HL-60 (cell line): ENCODE measurements around the gene TMEM143.

Source experiments
- DNase-seq, 2 experiments: peaks; one replicate each; pipeline ENCODE4 v3.0.0-alpha.2; 2010 to 2020; ENCODE audit warnings: low read depth in 1 of 2, low spot score in 1 of 2
- H3K27ac ChIP-seq: fragments of 250-450 bp; sonication (Bioruptor Pico); replicated peaks from 2 replicates; pipeline ENCODE4 v1.5.1; 2020; ENCODE audit warnings: mild to moderate bottlenecking, moderate library complexity
- H3K27me3 ChIP-seq: fragments of 250-450 bp; sonication (Bioruptor Pico); 2 replicates; pipeline ENCODE4 v1.5.1; 2021; ENCODE audit warnings: mild to moderate bottlenecking, moderate library complexity; ENCODE audit not compliant: insufficient read depth, poor library complexity, severe bottlenecking
- H3K4me3 ChIP-seq: replicated peaks from 2 replicates; pipeline ENCODE4 v1.5.1; 2011; ENCODE audit warnings: mild to moderate bottlenecking, control low read depth, low read length; ENCODE audit not compliant: insufficient read depth
- CTCF ChIP-seq: IDR thresholded peaks from one replicate; pipeline ENCODE4 v1.5.1; 2011; ENCODE audit warnings: low read length, control low read depth, inconsistent platforms; ENCODE audit not compliant: insufficient read depth
- GABPA ChIP-seq: IDR thresholded peaks from 2 replicates; pipeline ENCODE4 v1.6.1; 2012; ENCODE audit warnings: low read depth
- POLR2AphosphoS5 ChIP-seq: IDR thresholded peaks from 2 replicates; pipeline ENCODE4 v1.6.1; 2012; ENCODE audit warnings: low read depth
- REST ChIP-seq: IDR thresholded peaks from 2 replicates; pipeline ENCODE4 v1.6.1; 2012; ENCODE audit warnings: low read depth; ENCODE audit not compliant: insufficient replicate concordance
- SPI1 ChIP-seq: IDR thresholded peaks from 2 replicates; pipeline ENCODE4 v1.6.1; 2012; ENCODE audit warnings: low read depth, mild to moderate bottlenecking, borderline replicate concordance

Gene TMEM143

GRCh38 chr19:48364598-48365348, 1.0 kb upstream of the TMEM143 start:
- H3K27ac ChIP-seq = peak overlapping the region; percentile 91
- TF ChIP-seq POLR2AphosphoS5 (no peak), CTCF (no peak), SPI1 (no peak), GABPA (no peak), REST (no peak)

GRCh38 chr19:48363500-48363809, 285 bp downstream of the TMEM143 start:
- H3K27ac ChIP-seq = peak overlapping the region; percentile 91
- TF ChIP-seq CTCF (no peak), GABPA (no peak), REST (no peak), POLR2AphosphoS5 (no peak; the same call in 1 of the 2 replicates), SPI1 (no peak)
- H3K27me3 ChIP-seq = no peaks in the 10 kb centered on the region
- H3K4me3 ChIP-seq = peak overlapping the region; percentile 65
- no peak for DNase-seq

More at GRCh38 chr19:48364598-48365348, 1.0 kb upstream of the TMEM143 start:
- H3K27me3 ChIP-seq = no peaks in the 10 kb centered on the region
- peak overlapping the region; percentile 31 for H3K4me3 ChIP-seq
- no peak for DNase-seq

- Histone ChIP-seq H3K27me3 (no peaks in the 10 kb centered on the region), H3K27ac (peak overlapping the region; percentile 91), H3K4me3 (peak overlapping the region; percentile 65)
- TF ChIP-seq SPI1 (no peak), POLR2AphosphoS5 (no peak), REST (no peak), GABPA (no peak), CTCF (no peak)
- DNase-seq = peak; percentile 88 to 96
Measured at GRCh38 chr19:48362716-48363499, 832 bp downstream of the TMEM143 start.
